Neural progenitor cell (in vitro differentiated cells): ENCODE measurements around the gene EZH2. TPM values are rescaled to one million over a fixed set of nuclear protein-coding genes. Genes with fewer than 3 reads are reported as not detected.
A peak's percentile ranks its signal among the peaks of the same experiment; 100 is the strongest.

ENCODE experiments used
- DNase-seq: peaks from one replicate; pipeline ENCODE4 v3.0.0-alpha.2; 2016; ENCODE audit warnings: low spot score
- H2AFZ ChIP-seq: fragments of 200-600 bp; sonication (generic); replicated peaks from 2 replicates; pipeline ENCODE4 v1.6.1; 2016; ENCODE audit warnings: antibody characterized with exemption
- H3F3A ChIP-seq: fragments of 200-600 bp; sonication (generic); 2 replicates; pipeline ENCODE4 v1.6.1; 2016; ENCODE audit warnings: antibody characterized with exemption, low read depth
- H3K27ac ChIP-seq: fragments of 200-600 bp; sonication (generic); 2 replicates; pipeline ENCODE4 v1.5.1; 2016; ENCODE audit warnings: mild to moderate bottlenecking
- H3K27me3 ChIP-seq: fragments of 200-600 bp; sonication (generic); 2 replicates; pipeline ENCODE4 v1.6.1; 2016; ENCODE audit warnings: mild to moderate bottlenecking, moderate library complexity
- H3K36me3 ChIP-seq: fragments of 200-600 bp; sonication (generic); 2 replicates; pipeline ENCODE4 v1.5.1; 2016
- H3K4me1 ChIP-seq: fragments of 200-600 bp; sonication (generic); 2 replicates; pipeline ENCODE4 v1.6.1; 2016; ENCODE audit warnings: mixed run types
- H3K4me2 ChIP-seq: fragments of 200-600 bp; sonication (generic); 2 replicates; pipeline ENCODE4 v1.6.1; 2016
- H3K4me3 ChIP-seq: fragments of 200-600 bp; sonication (generic); 2 replicates; pipeline ENCODE4 v1.5.1; 2016
- H3K79me2 ChIP-seq: fragments of 200-600 bp; sonication (generic); 2 replicates; pipeline ENCODE4 v1.6.1; 2016; ENCODE audit warnings: low read depth
- H3K9ac ChIP-seq: fragments of 200-600 bp; sonication (generic); 2 replicates; pipeline ENCODE4 v1.6.1; 2016
- H3K9me3 ChIP-seq: fragments of 200-600 bp; sonication (generic); 2 replicates; pipeline ENCODE4 v1.5.1; 2016; ENCODE audit warnings: low read depth
- H4K20me1 ChIP-seq: fragments of 200-600 bp; sonication (generic); 2 replicates; pipeline ENCODE4 v1.6.1; 2016; ENCODE audit warnings: low read depth
- H3K27ac Mint-ChIP-seq: 3 replicates; pipeline ENCODE4 v1.8.0; 2021; ENCODE audit warnings: mixed read lengths
- H3K27me3 Mint-ChIP-seq: 2 replicates; pipeline ENCODE4 v1.8.0; 2022; ENCODE audit warnings: low read depth, mild to moderate bottlenecking, inconsistent platforms, moderate library complexity, mixed read lengths; ENCODE audit not compliant: insufficient read depth
- H3K36me3 Mint-ChIP-seq: 3 replicates; pipeline ENCODE4 v1.8.0; 2021; ENCODE audit warnings: mixed read lengths
- H3K4me1 Mint-ChIP-seq: 3 replicates; pipeline ENCODE4 v1.8.0; 2021; ENCODE audit warnings: mixed read lengths
- H3K4me3 Mint-ChIP-seq: 3 replicates; pipeline ENCODE4 v1.8.0; 2021; ENCODE audit warnings: mild to moderate bottlenecking, moderate library complexity, mixed read lengths
- H3K9me3 Mint-ChIP-seq: 3 replicates; pipeline ENCODE4 v1.8.0; 2020; ENCODE audit warnings: mixed read lengths
- CTCF ChIP-seq: fragments of 200-600 bp; sonication (generic); IDR thresholded peaks from 2 replicates; pipeline ENCODE4 v1.5.1; 2017; ENCODE audit warnings: antibody characterized with exemption, mild to moderate bottlenecking
- EZH2 ChIP-seq: fragments of 200-600 bp; sonication (generic); IDR thresholded peaks from 2 replicates; pipeline ENCODE4 v1.6.1; 2017; ENCODE audit warnings: antibody characterized with exemption, mild to moderate bottlenecking, moderate library complexity
- EZH2phosphoT487 ChIP-seq: fragments of 200-600 bp; sonication (generic); IDR thresholded peaks from 2 replicates; pipeline ENCODE4 v1.6.1; 2017; ENCODE audit warnings: antibody characterized with exemption
- total RNA-seq: library from RNA; depleted of rRNA; stranded (reverse); fragments of >200 nt; gene quantifications from 2 replicates; pipeline ENCODE4 v1.2.3, GENCODE V29; 2015; ENCODE audit warnings: low replicate concordance

EZH2 gene
- total RNA-seq, 1 donor from 2014 or later: 112 TPM

- Histone ChIP-seq H3K27me3 (no peaks in the 10 kb centered on the region), H3K4me3 (peak overlapping the region; percentile 91), H3K79me2 (peaks cover 51% of the 10 kb centered on the region), H3F3A (peaks cover 26% of the 10 kb centered on the region), H3K4me1 (peaks cover 14% of the 10 kb centered on the region), H3K4me2 (peak overlapping the region; percentile 94), H3K9ac (peak overlapping the region; percentile 90), H4K20me1 (peaks cover 38% of the 10 kb centered on the region), H2AFZ (peak overlapping the region; percentile 89), H3K27ac (peak overlapping the region; percentile 94), H3K9me3 (no peaks in the 10 kb centered on the region), H3K36me3 (no peaks in the 10 kb centered on the region)
- peaks cover 17% of the 10 kb centered on the region for H3K36me3 Mint-ChIP-seq
- DNase-seq: peak; percentile 96
- H3K4me3 Mint-ChIP-seq: peak overlapping the region; percentile 93
- H3K27ac Mint-ChIP-seq: peak overlapping the region; percentile 93
- peaks cover 29% of the 10 kb centered on the region for H3K4me1 Mint-ChIP-seq
- H3K27me3 Mint-ChIP-seq: peaks cover 9% of the 10 kb centered on the region
- TF ChIP-seq CTCF: no peak
- no peak for TF ChIP-seq EZH2
- no peak for TF ChIP-seq EZH2phosphoT487
- peaks cover 7% of the 10 kb centered on the region for H3K9me3 Mint-ChIP-seq
Observed at GRCh38 chr7:148884299-148885022, 370 bp upstream of the EZH2 start.

GRCh38 chr7:148883266-148884048 is 634 bp downstream of the EZH2 start:
- peak overlapping the region; percentile 99 for H3K4me3 Mint-ChIP-seq
- H3K27ac ChIP-seq: peak overlapping the region; percentile 94
- H3K9me3 ChIP-seq: no peaks in the 10 kb centered on the region
- peak overlapping the region; percentile 91 for H3K4me3 ChIP-seq
- no peaks in the 10 kb centered on the region for H3K27me3 ChIP-seq
- H3F3A ChIP-seq: peaks cover 27% of the 10 kb centered on the region
- peaks cover 14% of the 10 kb centered on the region for H3K4me1 ChIP-seq
- peak overlapping the region; percentile 98 for H3K27ac Mint-ChIP-seq
- peaks cover 7% of the 10 kb centered on the region for H3K9me3 Mint-ChIP-seq
- peaks cover 47% of the 10 kb centered on the region for H4K20me1 ChIP-seq
- TF ChIP-seq EZH2 (no peak), EZH2phosphoT487 (no peak), CTCF (no peak)
- peaks cover 29% of the 10 kb centered on the region for H3K4me1 Mint-ChIP-seq
- peak overlapping the region; percentile 90 for H3K9ac ChIP-seq
- H3K36me3 ChIP-seq: no peaks in the 10 kb centered on the region
- H2AFZ ChIP-seq: peak overlapping the region; percentile 64
- H3K36me3 Mint-ChIP-seq: peaks cover 17% of the 10 kb centered on the region
- H3K79me2 ChIP-seq: peaks cover 61% of the 10 kb centered on the region
- peak overlapping the region; percentile 94 for H3K4me2 ChIP-seq
- H3K27me3 Mint-ChIP-seq: peaks cover 9% of the 10 kb centered on the region
- peak; percentile 69 for DNase-seq

- Histone ChIP-seq H3K9me3 (no peaks in the 10 kb centered on the region), H3K79me2 (peaks cover 67% of the 10 kb centered on the region), H3K27ac (no peak overlapping the region)
Observed at GRCh38 chr7:148882841-148883265, 1.2 kb downstream of the EZH2 start.

More at GRCh38 chr7:148882841-148883265, 1.2 kb downstream of the EZH2 start:
- no peaks in the 10 kb centered on the region for H3K36me3 ChIP-seq
- H3K4me1 ChIP-seq: peaks cover 14% of the 10 kb centered on the region
- Mint-ChIP-seq H3K4me1 (peaks cover 29% of the 10 kb centered on the region), H3K9me3 (peaks cover 13% of the 10 kb centered on the region), H3K27me3 (peaks cover 9% of the 10 kb centered on the region), H3K27ac (peak overlapping the region; percentile 98), H3K36me3 (peaks cover 23% of the 10 kb centered on the region), H3K4me3 (peak overlapping the region; percentile 99)
- DNase-seq: no peak
- peak overlapping the region; percentile 91 for H3K4me3 ChIP-seq
- H3K4me2 ChIP-seq: peak overlapping the region; percentile 94
- no peak for TF ChIP-seq EZH2
- no peak for TF ChIP-seq CTCF
- no peak for TF ChIP-seq EZH2phosphoT487
- peaks cover 53% of the 10 kb centered on the region for H4K20me1 ChIP-seq
- peak overlapping the region; percentile 9 for H2AFZ ChIP-seq
- no peaks in the 10 kb centered on the region for H3K27me3 ChIP-seq
- H3F3A ChIP-seq: peaks cover 30% of the 10 kb centered on the region
- H3K9ac ChIP-seq: peak overlapping the region; percentile 66
